ENCODE measurements around the gene CSNK2A3.
"Not testable (repeated sequence)": the region's sequence is repeated elsewhere in the genome, so short reads cannot be mapped to it uniquely, and the experiment has no call there.

CSNK2A3 gene

GRCh38 chr11:11352878-11353277 lies at the start of gene CSNK2A3:
CSNK2A3 (minus strand) TSS chr11:11353250; CDS start chr11:11353119, 131 bp downstream.
- not testable (repeated sequence) for DNase-seq (ENCODE audit: low read depth in 2 of 2)

- DNase-seq (ENCODE audit: low read depth in 2 of 2), result no peak
Measured at GRCh38 chr11:11401960-11402535, 49.0 kb upstream of the CSNK2A3 start.

- no peak for DNase-seq (ENCODE audit: low read depth in 2 of 2)
Measured at GRCh38 chr11:11400635-11401232, 47.7 kb upstream of the CSNK2A3 start.

GRCh38 chr11:11400121-11400520 lies 47.1 kb upstream of the CSNK2A3 start:
- DNase-seq (ENCODE audit: low read depth in 2 of 2), result no peak

- no peak for DNase-seq (ENCODE audit: low read depth in 2 of 2)
Measured at GRCh38 chr11:11397781-11398180, 44.7 kb upstream of the CSNK2A3 start.

- no peak for DNase-seq (ENCODE audit: low read depth in 2 of 2)
Measured at GRCh38 chr11:11397036-11397415, 44.0 kb upstream of the CSNK2A3 start.

- no peak for DNase-seq (ENCODE audit: low read depth in 2 of 2)
Measured at GRCh38 chr11:11396301-11397035, 43.4 kb upstream of the CSNK2A3 start.

- no peak for DNase-seq (ENCODE audit: low read depth in 2 of 2)
Measured at GRCh38 chr11:11395126-11395525, 42.1 kb upstream of the CSNK2A3 start.

GRCh38 chr11:11394241-11394640 lies 41.2 kb upstream of the CSNK2A3 start:
- DNase-seq (ENCODE audit: low read depth in 2 of 2), result no peak

GRCh38 chr11:11391796-11392463 lies 38.9 kb upstream of the CSNK2A3 start:
- no peak for DNase-seq (ENCODE audit: low read depth in 2 of 2)

GRCh38 chr11:11391169-11391568 lies 38.1 kb upstream of the CSNK2A3 start:
- DNase-seq (ENCODE audit: low read depth in 2 of 2), result no peak

- no peak for DNase-seq (ENCODE audit: low read depth in 2 of 2)
Measured at GRCh38 chr11:11390068-11390771, 37.2 kb upstream of the CSNK2A3 start.

GRCh38 chr11:11389238-11389637 lies 36.2 kb upstream of the CSNK2A3 start:
- DNase-seq (ENCODE audit: low read depth in 2 of 2), result no peak

GRCh38 chr11:11387622-11388305 lies 34.7 kb upstream of the CSNK2A3 start:
- DNase-seq (ENCODE audit: low read depth in 2 of 2), result no peak

- DNase-seq (ENCODE audit: low read depth in 2 of 2), result no peak
Measured at GRCh38 chr11:11387207-11387606, 34.2 kb upstream of the CSNK2A3 start.

GRCh38 chr11:11384829-11385228 lies 31.8 kb upstream of the CSNK2A3 start:
- no peak for DNase-seq (ENCODE audit: low read depth in 2 of 2)

GRCh38 chr11:11383995-11384394 lies 30.9 kb upstream of the CSNK2A3 start:
- DNase-seq (ENCODE audit: low read depth in 2 of 2), result no peak

- DNase-seq (ENCODE audit: low read depth in 2 of 2), result no peak
Measured at GRCh38 chr11:11382858-11383532, 29.9 kb upstream of the CSNK2A3 start.

GRCh38 chr11:11381471-11382105 lies 28.5 kb upstream of the CSNK2A3 start:
- no peak for DNase-seq (ENCODE audit: low read depth in 2 of 2)

- DNase-seq (ENCODE audit: low read depth in 2 of 2), result no peak
Measured at GRCh38 chr11:11380883-11381282, 27.8 kb upstream of the CSNK2A3 start.

All from stimulated activated CD8-positive, alpha-beta memory T cell treated with anti-CD3 and anti-CD28 coated beads, Interleukin-2, amount 100 ng/mL, for 48 hours (primary cell).